Thyroid gland (tissue), 4 donors: Measurements from ENCODE around the gene TGM1. TPM values are rescaled to one million over a fixed set of nuclear protein-coding genes. Genes with fewer than 3 reads are reported as not detected.
"Not testable (repeated sequence)": the region's sequence is repeated elsewhere in the genome, so short reads cannot be mapped to it uniquely, and the experiment has no call there.

Experiments used
- DNase-seq, 2 donors: peaks; one replicate each; pipeline ENCODE4 v3.0.0-alpha.2; 2019
- H3K27ac ChIP-seq, 3 donors: fragments of 200-600 bp; sonication (generic); 1 replicate in 2 of 3; 2 replicates in 1 of 3; pipeline ENCODE4 v1.5.1; 2016 to 2019; ENCODE audit warnings: mild to moderate bottlenecking in 1 of 3, moderate library complexity in 1 of 3
- H3K27me3 ChIP-seq: fragments of 200-600 bp; sonication (generic); one replicate; pipeline ENCODE4 v1.5.1; 2019
- H3K36me3 ChIP-seq, 2 donors: fragments of 200-600 bp; sonication (generic); one replicate each; pipeline ENCODE4 v1.5.1; 2016 to 2019
- H3K4me1 ChIP-seq, 2 donors: fragments of 200-600 bp; sonication (generic); one replicate each; pipeline ENCODE4 v1.5.1; 2017 to 2019
- H3K4me3 ChIP-seq, 3 donors: fragments of 200-600 bp; sonication (generic); replicated peaks in 1 of 3; 1 replicate in 2 of 3; 2 replicates in 1 of 3; pipeline ENCODE4 v1.5.1; 2016; ENCODE audit warnings: mild to moderate bottlenecking in 1 of 3
- H3K9me3 ChIP-seq: fragments of 200-600 bp; sonication (generic); one replicate; pipeline ENCODE4 v1.5.1; 2017
- POLR2A ChIP-seq, 2 donors: fragments of 450-650 bp; IDR thresholded peaks; one replicate each; pipeline ENCODE4 v1.6.1; 2017; ENCODE audit warnings: antibody characterized with exemption in 2 of 2, mild to moderate bottlenecking in 2 of 2, moderate library complexity in 1 of 2
- WGBS, 2 donors: methylation state at CpG; one replicate each; pipeline ENCODE4 v1.1.5; 2017; 5-methylcytosine and 5-hydroxymethylcytosine counted together
- intact Hi-C: fragments of 100-400 bp; cut with DNase I; formaldehyde crosslinking; loops from one replicate; pipeline ENCODE4 v1.15.1; 2023
- small RNA-seq: library from RNA; depleted of rRNA; stranded (forward); fragments of <200 nt; gene quantifications from one replicate; pipeline ENCODE3, GENCODE V24; 2016
- total RNA-seq, 4 donors: library from RNA; depleted of rRNA; stranded (reverse); fragments of >200 nt; gene quantifications; one replicate each; pipeline ENCODE4 v1.2.3, GENCODE V29; 2016
- TF ChIP-seq, protein P1 (sequence below), 6 experiments: fragments of 200-600 bp in 3 of 6; fragments of 450-650 bp in 3 of 6; sonication (generic) in 3 of 6; IDR thresholded peaks; one replicate each; pipeline ENCODE4 v1.5.1; 2016 to 2019; ENCODE audit warnings: antibody characterized with exemption in 6 of 6, mild to moderate bottlenecking in 2 of 6, inconsistent platforms in 1 of 6, moderate library complexity in 1 of 6

TGM1 gene
- total RNA-seq, 4 donors from 2014 or later = 1.9 to 2.8 (median 2.0) TPM

GRCh38 chr14:24204163-24205146, 58.5 kb downstream of the TGM1 start:
- H3K4me1 ChIP-seq = no peaks in the 10 kb centered on the region
- peaks cover 14 to 18% of the 10 kb centered on the region in 2 donors for H3K36me3 ChIP-seq
- intact Hi-C loops = no loop called here
- no peak for TF ChIP-seq POLR2A (IDR thresholded peaks at IDR 0.05)
- TF ChIP-seq, protein P1, sequence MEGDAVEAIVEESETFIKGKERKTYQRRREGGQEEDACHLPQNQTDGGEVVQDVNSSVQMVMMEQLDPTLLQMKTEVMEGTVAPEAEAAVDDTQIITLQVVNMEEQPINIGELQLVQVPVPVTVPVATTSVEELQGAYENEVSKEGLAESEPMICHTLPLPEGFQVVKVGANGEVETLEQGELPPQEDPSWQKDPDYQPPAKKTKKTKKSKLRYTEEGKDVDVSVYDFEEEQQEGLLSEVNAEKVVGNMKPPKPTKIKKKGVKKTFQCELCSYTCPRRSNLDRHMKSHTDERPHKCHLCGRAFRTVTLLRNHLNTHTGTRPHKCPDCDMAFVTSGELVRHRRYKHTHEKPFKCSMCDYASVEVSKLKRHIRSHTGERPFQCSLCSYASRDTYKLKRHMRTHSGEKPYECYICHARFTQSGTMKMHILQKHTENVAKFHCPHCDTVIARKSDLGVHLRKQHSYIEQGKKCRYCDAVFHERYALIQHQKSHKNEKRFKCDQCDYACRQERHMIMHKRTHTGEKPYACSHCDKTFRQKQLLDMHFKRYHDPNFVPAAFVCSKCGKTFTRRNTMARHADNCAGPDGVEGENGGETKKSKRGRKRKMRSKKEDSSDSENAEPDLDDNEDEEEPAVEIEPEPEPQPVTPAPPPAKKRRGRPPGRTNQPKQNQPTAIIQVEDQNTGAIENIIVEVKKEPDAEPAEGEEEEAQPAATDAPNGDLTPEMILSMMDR (IDR thresholded peaks at IDR 0.05) = no peak
- no peaks in the 10 kb centered on the region for H3K27me3 ChIP-seq
- H3K4me3 ChIP-seq = no peak overlapping the region
- DNase-seq = no peak
- H3K9me3 ChIP-seq = no peaks in the 10 kb centered on the region
- H3K27ac ChIP-seq = no peak overlapping the region
- WGBS, 2 donors = 93 to 95% methylated on average over 7 of the region's 7 CpGs

- intact Hi-C loops, H3K27ac ChIP-seq, H3K4me3 ChIP-seq, DNase-seq, H3K9me3 ChIP-seq, H3K4me1 ChIP-seq, H3K27me3 ChIP-seq: not testable (repeated sequence)
- peaks cover 9 to 16% of the 10 kb centered on the region in 2 donors for H3K36me3 ChIP-seq
- 92 to 94% methylated on average over 16 of the region's 16 CpGs for WGBS, 2 donors
Measured at GRCh38 chr14:24203249-24203886, 59.6 kb downstream of the TGM1 start.

DNA sequence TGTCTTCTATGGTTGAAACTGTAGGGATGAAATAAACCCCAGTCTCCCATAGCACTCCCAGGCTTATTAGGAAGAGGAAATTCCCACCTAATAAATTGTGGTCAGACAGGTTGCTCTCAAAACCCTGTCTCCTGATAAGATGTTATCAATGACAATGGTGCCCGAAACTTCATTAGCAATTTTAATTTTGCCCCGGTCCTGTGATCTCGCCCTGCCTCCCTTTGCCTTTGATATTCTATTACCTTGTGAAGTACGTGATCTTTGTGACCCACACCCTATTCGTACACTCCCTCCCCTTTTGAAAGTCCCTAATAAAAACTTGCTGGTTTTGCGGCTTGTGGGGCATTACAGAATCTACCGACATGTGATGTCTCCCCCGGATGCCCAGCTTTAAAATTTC, 60.4 kb downstream of the TGM1 start:
- H3K4me3 ChIP-seq, intact Hi-C loops, H3K4me1 ChIP-seq, DNase-seq, H3K27me3 ChIP-seq, H3K36me3 ChIP-seq, H3K27ac ChIP-seq, H3K9me3 ChIP-seq: not testable (repeated sequence)
- 90% methylated on average over 8 of the region's 8 CpGs for WGBS, 2 donors

Small RNA genes within 50 kb of the gene (small RNA-seq; reads per million reads assigned to genes)
- gene CHMP4A (not detected), gene MDP1 (not detected)

Other genes starting within 250 kb of the TGM1 start
- gene CARMIL3, start 211.2 kb downstream of the TGM1 start, total RNA-seq = 1 to 10 TPM in 2 of 4 donors, under 1 TPM in 2; 0.63 to 1.3 (median 0.99) TPM
- gene CPNE6, start 191.6 kb downstream of the TGM1 start, total RNA-seq = under 1 TPM in 1 of 4 donors, not detected in 3; 0.29 TPM
- 10 to 100 TPM; 29.8 to 47.4 (median 39.3) TPM for gene PCK2, start 168.9 kb downstream of the TGM1 start, total RNA-seq
- 100 to 1,000 TPM in 3 of 4 donors, 10 to 100 TPM in 1; 90.6 to 155 (median 132) TPM for gene DCAF11, start 148.4 kb downstream of the TGM1 start, total RNA-seq
- gene NRL, start 148.2 kb downstream of the TGM1 start, total RNA-seq = 10 to 100 TPM in 2 of 4 donors, 1 to 10 TPM in 2; 2.1 to 11.7 (median 8.4) TPM
- 1 to 10 TPM in 2 of 4 donors, under 1 TPM in 1, not detected in 1; 0.63 to 3.5 (median 2.7) TPM for gene FITM1, start 132.5 kb downstream of the TGM1 start, total RNA-seq
- gene PSME1, start 127.0 kb downstream of the TGM1 start, total RNA-seq = 100 to 1,000 TPM; 117 to 193 (median 186) TPM
- gene EMC9, start 121.6 kb downstream of the TGM1 start, total RNA-seq = 10 to 100 TPM in 3 of 4 donors, 1 to 10 TPM in 1; 8.3 to 25.5 (median 16.9) TPM
- 10 to 100 TPM; 31.3 to 66.6 (median 47.5) TPM for gene PSME2, start 116.6 kb downstream of the TGM1 start, total RNA-seq
- gene RNF31, start 115.7 kb downstream of the TGM1 start, total RNA-seq = 100 to 1,000 TPM in 1 of 4 donors, 10 to 100 TPM in 3; 30.6 to 106 (median 67.6) TPM
- 10 to 100 TPM; 55.1 to 92.3 (median 70.0) TPM for gene IRF9, start 101.9 kb downstream of the TGM1 start, total RNA-seq
- gene REC8, start 91.1 kb downstream of the TGM1 start, total RNA-seq = 1 to 10 TPM; 4.1 to 7.1 (median 5.4) TPM
- gene IPO4, start 74.4 kb downstream of the TGM1 start, total RNA-seq = 10 to 100 TPM; 28.1 to 49.0 (median 31.3) TPM
- 100 to 1,000 TPM in 3 of 4 donors, 10 to 100 TPM in 1; 92.0 to 114 (median 107) TPM for gene TM9SF1, start 67.7 kb downstream of the TGM1 start, total RNA-seq
- gene TSSK4, start 57.5 kb downstream of the TGM1 start, total RNA-seq = not detected
- gene CHMP4A, start 49.7 kb downstream of the TGM1 start, total RNA-seq = 10 to 100 TPM; 26.5 to 60.2 (median 46.2) TPM
- gene MDP1, start 47.1 kb downstream of the TGM1 start, total RNA-seq = 10 to 100 TPM; 13.1 to 55.9 (median 25.4) TPM
- 100 to 1,000 TPM; 149 to 317 (median 172) TPM for gene NEDD8, start 30.8 kb downstream of the TGM1 start, total RNA-seq
- 100 to 1,000 TPM in 2 of 4 donors, 10 to 100 TPM in 2; 68.8 to 237 (median 110) TPM for gene GMPR2, start 30.2 kb downstream of the TGM1 start, total RNA-seq
- 100 to 1,000 TPM in 1 of 4 donors, 10 to 100 TPM in 3; 67.3 to 101 (median 71.6) TPM for gene TINF2, start 20.6 kb downstream of the TGM1 start, total RNA-seq
- gene RABGGTA, start 8.4 kb upstream of the TGM1 start, total RNA-seq = 10 to 100 TPM; 29.8 to 44.8 (median 33.5) TPM
- gene DHRS1, start 36.6 kb upstream of the TGM1 start, total RNA-seq = 10 to 100 TPM; 35.2 to 59.3 (median 38.3) TPM
- 10 to 100 TPM; 16.4 to 22.3 (median 20.7) TPM for gene NOP9, start 36.7 kb upstream of the TGM1 start, total RNA-seq
- gene CIDEB, start 44.8 kb upstream of the TGM1 start, total RNA-seq = 10 to 100 TPM in 1 of 4 donors, 1 to 10 TPM in 3; 4.6 to 13.0 (median 9.5) TPM
- 10 to 100 TPM in 2 of 4 donors, 1 to 10 TPM in 2; 6.8 to 18.5 (median 10.9) TPM for gene LTB4R2, start 47.0 kb upstream of the TGM1 start, total RNA-seq
- 1 to 10 TPM; 4.2 to 7.4 (median 4.3) TPM for gene LTB4R, start 48.3 kb upstream of the TGM1 start, total RNA-seq
- 10 to 100 TPM; 35.2 to 65.4 (median 48.8) TPM for gene ADCY4, start 71.9 kb upstream of the TGM1 start, total RNA-seq
- 10 to 100 TPM; 12.4 to 21.3 (median 18.4) TPM for gene RIPK3, start 76.8 kb upstream of the TGM1 start, total RNA-seq
- gene NFATC4, start 105.0 kb upstream of the TGM1 start, total RNA-seq = 10 to 100 TPM; 19.4 to 41.3 (median 38.6) TPM
- 10 to 100 TPM; 11.7 to 19.9 (median 12.3) TPM for gene NYNRIN, start 135.8 kb upstream of the TGM1 start, total RNA-seq
- 1 to 10 TPM; 1.7 to 3.4 (median 2.3) TPM for gene CBLN3, start 166.5 kb upstream of the TGM1 start, total RNA-seq
- gene KHNYN, start 166.8 kb upstream of the TGM1 start, total RNA-seq = 10 to 100 TPM; 46.9 to 75.0 (median 48.3) TPM
- gene SDR39U1, start 179.6 kb upstream of the TGM1 start, total RNA-seq = 10 to 100 TPM; 35.1 to 75.6 (median 49.2) TPM
- not detected for gene CMA1, start 245.1 kb upstream of the TGM1 start, total RNA-seq